CD8-positive, alpha-beta memory T cell (primary cell): Measurements from ENCODE around the gene HAND2. TPM values are rescaled to one million over a fixed set of nuclear protein-coding genes. Genes with fewer than 3 reads are reported as not detected.

Experiments used
- CTCF ChIA-PET: fragments of 350-600 bp; sonication (Branson Sonifier 250); formaldehyde crosslinking; loops from one replicate; lab custom pipeline; 2021; ENCODE audit warnings: antibody characterized with exemption; lab: Charles Lee
- POLR2A ChIA-PET: fragments of 350-600 bp; sonication (Branson Sonifier 250); formaldehyde crosslinking; loops from one replicate; lab custom pipeline; 2021; ENCODE audit warnings: antibody characterized with exemption; lab: Charles Lee
- DNase-seq, 5 donors: peaks; one replicate each; pipeline versions ENCODE4 v3.0.0 to v3.0.0-alpha.2; 2020 to 2022; ENCODE audit warnings: mixed read lengths in 1 of 5
- H3K27ac ChIP-seq: one replicate; pipeline ENCODE4 v1.7.0; 2013; ENCODE audit warnings: low read depth, mild to moderate bottlenecking, low read length, moderate library complexity
- H3K27me3 ChIP-seq: 2 replicates; pipeline ENCODE4 v1.7.0; 2013; ENCODE audit warnings: low read length, mild to moderate bottlenecking; ENCODE audit not compliant: insufficient read depth, poor library complexity, severe bottlenecking
- H3K36me3 ChIP-seq: 2 replicates; pipeline ENCODE4 v1.7.0; 2013; ENCODE audit warnings: mild to moderate bottlenecking, low read length, moderate library complexity; ENCODE audit not compliant: insufficient read depth
- H3K4me1 ChIP-seq: 2 replicates; pipeline ENCODE4 v1.7.0; 2013; ENCODE audit warnings: mild to moderate bottlenecking, low read length, moderate library complexity; ENCODE audit not compliant: insufficient read depth
- H3K4me3 ChIP-seq: 2 replicates; pipeline ENCODE4 v1.7.0; 2013; ENCODE audit warnings: mild to moderate bottlenecking, low read length
- H3K9me3 ChIP-seq: 2 replicates; pipeline ENCODE4 v1.7.0; 2013; ENCODE audit warnings: mild to moderate bottlenecking, low read length
- H3K27ac Mint-ChIP-seq, 8 donors: one replicate each; pipeline ENCODE4 v1.8.0; 2020 to 2021; ENCODE audit warnings: mixed read lengths in 8 of 8, mild to moderate bottlenecking in 6 of 8, inconsistent platforms in 3 of 8, moderate library complexity in 3 of 8
- H3K27me3 Mint-ChIP-seq, 2 donors: one replicate each; pipeline ENCODE4 v1.8.0; 2020 to 2021; ENCODE audit warnings: mixed read lengths in 2 of 2, mild to moderate bottlenecking in 1 of 2, moderate library complexity in 1 of 2
- H3K36me3 Mint-ChIP-seq, 3 donors: one replicate each; pipeline ENCODE4 v1.8.0; 2020 to 2021; ENCODE audit warnings: mixed read lengths in 3 of 3, inconsistent platforms in 1 of 3, mild to moderate bottlenecking in 1 of 3
- H3K4me1 Mint-ChIP-seq, 3 donors: one replicate each; pipeline ENCODE4 v1.8.0; 2020 to 2021; ENCODE audit warnings: mixed read lengths in 3 of 3, inconsistent platforms in 1 of 3, mild to moderate bottlenecking in 1 of 3
- H3K4me3 Mint-ChIP-seq, 7 donors: one replicate each; pipeline ENCODE4 v1.8.0; 2020 to 2021; ENCODE audit warnings: mixed read lengths in 7 of 7, mild to moderate bottlenecking in 6 of 7, moderate library complexity in 4 of 7, inconsistent platforms in 2 of 7
- H3K9me3 Mint-ChIP-seq, 5 donors: one replicate each; pipeline ENCODE4 v1.8.0; 2020 to 2022; ENCODE audit warnings: mixed read lengths in 5 of 5, mild to moderate bottlenecking in 3 of 5, moderate library complexity in 2 of 5, inconsistent platforms in 1 of 5
- polyA plus RNA-seq: library from polyadenylated mRNA; unstranded; fragments of 300-500 nt; fragmentation: Illumina TruSeq; gene quantifications from one replicate; pipeline ENCODE4 v1.2.3, GENCODE V29; 2021
- total RNA-seq, 2 experiments: library from RNA; stranded (reverse); gene quantifications; one replicate each; pipeline ENCODE4 v1.2.3, GENCODE V29; 2021

Gene HAND2
- total and polyA plus RNA-seq, 3 experiments from 2014 or later, result not detected

DNA sequence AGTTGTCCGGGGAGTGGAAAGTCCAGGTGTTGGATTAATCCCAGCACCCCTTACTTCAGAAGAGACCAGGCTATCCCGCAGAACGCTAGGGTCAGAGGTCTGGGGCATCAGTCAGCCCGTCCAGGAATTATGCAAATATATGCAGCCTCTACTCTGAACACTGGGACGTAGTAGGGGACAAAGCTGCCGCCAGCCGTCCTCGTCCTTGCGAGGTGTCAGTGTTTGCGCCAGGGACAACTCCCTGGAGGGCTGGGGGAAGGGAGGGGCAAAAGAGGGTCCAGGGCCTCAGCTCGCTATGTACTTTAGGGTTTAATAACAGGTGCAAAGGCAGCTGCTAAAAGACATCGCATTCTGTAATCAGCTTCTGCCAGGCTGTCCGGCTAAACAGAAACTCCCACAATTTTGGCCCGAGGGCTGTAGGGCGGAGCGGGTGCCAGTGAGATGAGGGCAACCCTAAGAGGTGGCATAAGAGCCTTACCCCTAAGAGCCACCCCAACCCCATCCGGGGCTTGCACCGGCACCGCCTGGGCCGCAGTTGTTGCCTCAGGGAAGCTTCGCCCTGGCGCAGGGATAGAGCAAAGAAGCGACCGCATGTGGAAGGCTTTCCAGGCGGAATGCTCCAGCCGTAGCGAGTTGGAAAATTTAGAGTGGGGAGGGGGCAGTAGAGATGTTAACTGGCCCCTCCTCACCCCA is 8.4 kb downstream of the HAND2 start:
- no peaks in the 10 kb centered on the region for H3K4me1 ChIP-seq
- DNase-seq, result no peak
- Mint-ChIP-seq H3K9me3 (peaks cover 5 to 18% (median 14%) of the 10 kb centered on the region in 5 donors), H3K4me1 (peaks cover 20 to 40% (median 22%) of the 10 kb centered on the region in 3 donors), H3K27me3 (peaks cover 84 to 91% of the 10 kb centered on the region in 2 donors), H3K36me3 (peaks cover 0 to under 1% (median 0%) of the 10 kb centered on the region in 3 donors), H3K27ac (peak overlapping the region in 1 of 8 donors; percentile 14), H3K4me3 (peak overlapping the region in 1 of 7 donors; percentile 13)
- H3K27me3 ChIP-seq, result peaks cover 76% of the 10 kb centered on the region
- no peaks in the 10 kb centered on the region for H3K36me3 ChIP-seq
- ChIA-PET CTCF (interaction anchor here (1.4 kb wide), 1 partner anchor 15 kb away, joined by 3 read pairs; no protein-coding TSS in a partner anchor), POLR2A (no interaction called here)
- H3K4me3 ChIP-seq, result no peak overlapping the region
- no peak overlapping the region for H3K27ac ChIP-seq
- H3K9me3 ChIP-seq, result no peaks in the 10 kb centered on the region

DNA sequence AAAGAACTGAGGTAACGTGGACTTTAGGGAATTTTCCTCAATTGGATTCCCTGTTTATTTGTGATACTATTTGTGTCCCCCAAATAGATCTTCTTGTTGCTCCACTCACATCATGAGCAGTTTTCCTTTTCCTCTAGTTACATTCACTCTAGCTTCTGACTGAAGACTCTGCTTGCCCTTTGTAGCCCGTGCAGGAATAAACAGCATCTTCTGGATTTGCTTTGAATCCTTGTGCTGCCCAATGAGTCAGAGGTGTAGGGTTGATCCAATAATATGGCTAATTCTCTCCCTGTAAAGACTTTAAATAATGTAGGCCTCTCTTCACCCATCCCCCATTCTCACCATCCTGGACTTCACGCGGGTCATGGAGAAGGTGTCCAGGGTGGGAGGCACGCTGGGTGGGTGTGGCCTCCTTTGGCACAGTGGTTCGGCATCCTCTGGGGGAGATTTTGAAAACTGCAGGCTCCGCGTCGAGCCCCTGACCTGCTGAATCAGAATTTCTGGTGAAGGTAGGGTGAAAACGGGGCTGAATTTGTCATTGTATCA is 9.0 kb downstream of the HAND2 start:
- H3K27ac Mint-ChIP-seq, result no peak overlapping the region
- H3K36me3 Mint-ChIP-seq, result no peaks in the 10 kb centered on the region
- Histone ChIP-seq H3K27me3 (peaks cover 78% of the 10 kb centered on the region), H3K36me3 (no peaks in the 10 kb centered on the region), H3K9me3 (no peaks in the 10 kb centered on the region), H3K4me3 (no peak overlapping the region), H3K4me1 (no peaks in the 10 kb centered on the region), H3K27ac (no peak overlapping the region)
- POLR2A ChIA-PET, result no interaction called here
- peaks cover 19 to 39% (median 23%) of the 10 kb centered on the region in 3 donors for H3K4me1 Mint-ChIP-seq
- peaks cover 83 to 91% of the 10 kb centered on the region in 2 donors for H3K27me3 Mint-ChIP-seq
- no peak for DNase-seq
- H3K4me3 Mint-ChIP-seq, result peak overlapping the region in 2 of 7 donors; percentile 6 to 36
- CTCF ChIA-PET, result no interaction called here
- H3K9me3 Mint-ChIP-seq, result peaks cover 2 to 16% (median 10%) of the 10 kb centered on the region in 5 donors

DNA sequence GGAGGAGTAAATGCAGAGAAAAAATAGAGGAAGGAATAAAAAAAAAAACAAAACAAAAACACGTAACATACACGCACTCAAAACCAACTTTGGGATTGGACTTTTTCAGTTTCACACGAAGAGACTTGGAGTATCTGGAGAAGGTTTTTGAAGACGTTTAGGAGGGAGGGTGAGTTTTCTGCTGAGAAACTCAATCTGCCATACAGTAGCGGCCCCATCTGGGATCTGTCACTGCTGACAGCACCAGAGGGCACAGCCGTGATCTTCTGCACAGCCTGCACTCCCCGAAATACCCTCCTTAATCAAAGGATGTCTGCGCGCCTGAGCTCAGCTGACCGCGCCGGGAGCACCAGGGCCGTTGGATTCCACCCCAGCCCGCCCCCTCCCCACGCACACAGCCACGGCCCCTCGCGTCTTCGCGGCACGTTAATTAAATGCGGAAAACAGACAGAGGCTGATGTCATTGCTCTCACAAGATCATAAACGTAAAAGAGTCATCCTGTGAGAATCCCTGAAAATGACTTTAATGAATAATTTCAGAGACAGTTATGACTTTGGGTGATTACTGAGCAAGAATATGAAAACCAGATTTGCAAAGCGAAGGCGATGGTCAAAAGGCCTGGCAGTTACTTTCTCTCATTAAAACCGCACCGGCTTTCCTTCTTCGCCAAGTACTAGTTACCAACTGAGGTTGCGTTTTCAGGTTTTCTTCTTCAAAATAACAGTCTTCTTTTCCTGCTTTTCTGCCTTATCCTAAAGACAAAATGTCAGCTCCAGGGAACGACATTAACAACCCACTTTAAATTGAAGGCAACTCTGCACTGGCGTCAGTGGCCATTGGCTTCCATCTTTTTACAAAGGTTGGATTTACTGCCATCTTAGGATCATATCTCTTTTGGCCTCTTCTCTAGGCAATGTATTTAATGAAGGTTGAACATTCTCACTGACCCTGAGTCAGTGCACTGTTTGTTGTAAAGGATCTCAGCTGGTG is 10.6 kb downstream of the HAND2 start:
- Histone ChIP-seq H3K4me1 (no peaks in the 10 kb centered on the region), H3K9me3 (no peaks in the 10 kb centered on the region), H3K27ac (no peak overlapping the region), H3K36me3 (no peaks in the 10 kb centered on the region), H3K4me3 (no peak overlapping the region), H3K27me3 (peaks cover 76% of the 10 kb centered on the region)
- DNase-seq, result no peak
- Mint-ChIP-seq H3K9me3 (peaks cover 0 to 16% (median 4%) of the 10 kb centered on the region in 5 donors), H3K4me1 (peaks cover 16 to 35% (median 23%) of the 10 kb centered on the region in 3 donors), H3K4me3 (peak overlapping the region in 6 of 7 donors; percentile 23 to 50 (median 34)), H3K27ac (peak overlapping the region in 2 of 8 donors; percentile 36 to 39), H3K27me3 (peaks cover 82 to 89% of the 10 kb centered on the region in 2 donors), H3K36me3 (no peaks in the 10 kb centered on the region)
- ChIA-PET CTCF (no interaction called here), POLR2A (no interaction called here)

DNA sequence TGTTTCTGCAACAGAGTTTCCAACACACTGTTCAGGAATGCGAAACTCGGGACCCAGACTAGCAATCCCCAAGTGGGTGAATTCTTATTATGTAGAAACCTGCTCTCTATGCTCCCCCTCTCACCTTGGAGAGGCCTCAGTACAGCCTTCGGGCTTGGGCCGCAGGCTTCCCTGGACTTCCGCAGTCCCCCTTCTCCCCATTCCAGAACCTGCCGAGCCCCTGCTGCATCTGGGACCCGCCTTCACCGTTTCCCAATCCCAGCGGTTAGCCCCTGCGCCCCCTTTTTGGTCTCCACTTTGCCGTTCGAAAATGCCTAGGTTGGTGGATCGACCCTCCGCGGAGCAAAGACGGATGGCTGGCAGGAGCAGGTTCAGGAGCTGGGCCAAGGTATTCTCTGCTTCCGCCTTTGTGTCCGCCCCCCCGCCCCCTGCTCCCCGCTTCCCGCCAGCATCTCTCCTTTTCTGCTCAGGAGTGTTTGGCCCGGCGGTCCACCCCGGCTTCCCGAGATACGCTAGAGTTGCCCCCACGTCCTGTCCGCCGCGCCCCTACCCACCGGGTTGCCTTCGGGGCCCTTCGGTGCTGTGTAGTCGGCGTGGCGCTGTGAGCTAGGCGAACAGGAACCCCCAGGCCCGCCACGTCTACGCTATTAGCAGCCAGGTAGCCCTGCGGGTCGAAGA is 11.5 kb downstream of the HAND2 start:
- ChIA-PET CTCF (no interaction called here), POLR2A (no interaction called here)
- Histone ChIP-seq H3K4me3 (no peak overlapping the region), H3K27me3 (peaks cover 76% of the 10 kb centered on the region), H3K9me3 (no peaks in the 10 kb centered on the region), H3K27ac (no peak overlapping the region), H3K36me3 (no peaks in the 10 kb centered on the region), H3K4me1 (no peaks in the 10 kb centered on the region)
- Mint-ChIP-seq H3K9me3 (peaks cover 0 to 16% (median 0%) of the 10 kb centered on the region in 5 donors), H3K4me3 (peak overlapping the region in 6 of 7 donors; percentile 23 to 56 (median 40)), H3K27me3 (peaks cover 79 to 89% of the 10 kb centered on the region in 2 donors), H3K27ac (peak overlapping the region in 1 of 8 donors; percentile 10), H3K4me1 (peaks cover 16 to 31% (median 23%) of the 10 kb centered on the region in 3 donors), H3K36me3 (no peaks in the 10 kb centered on the region)
- no peak for DNase-seq

DNA sequence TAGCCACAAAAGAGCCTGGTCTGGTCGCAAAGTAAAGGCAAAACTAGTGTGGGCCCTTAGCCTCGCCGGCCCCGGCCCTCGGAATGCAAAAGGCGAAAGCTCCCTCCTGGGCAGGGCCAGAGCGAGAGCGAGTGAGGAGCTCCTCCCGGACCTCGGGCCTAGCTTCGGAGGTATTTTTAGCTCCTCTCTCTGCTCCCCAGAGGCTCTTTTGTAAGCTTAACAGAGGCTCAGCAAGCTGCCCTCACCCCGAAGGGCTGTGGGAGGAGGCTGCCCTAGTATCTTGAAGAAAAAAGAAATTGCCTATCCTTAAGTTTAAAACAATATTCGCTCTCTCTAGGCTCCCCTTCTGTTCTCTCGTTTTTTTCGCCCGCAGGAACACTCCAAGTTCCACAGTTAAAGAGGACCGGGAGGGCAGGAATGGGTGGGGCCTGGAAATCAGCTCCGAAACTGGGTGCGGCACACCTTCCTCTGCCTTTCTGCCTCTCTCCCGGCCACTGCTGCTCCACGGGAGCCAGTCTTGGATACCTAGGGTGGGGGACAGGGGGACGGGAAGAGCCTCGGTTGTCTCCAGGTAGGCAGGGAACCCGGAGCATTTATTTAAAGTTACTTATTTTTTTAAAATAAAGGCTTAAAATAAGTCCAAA is 12.1 kb downstream of the HAND2 start:
- ChIA-PET CTCF (no interaction called here), POLR2A (no interaction called here)
- Mint-ChIP-seq H3K36me3 (no peaks in the 10 kb centered on the region), H3K9me3 (peaks cover 0 to 14% (median 0%) of the 10 kb centered on the region in 5 donors), H3K27ac (no peak overlapping the region), H3K4me3 (no peak overlapping the region), H3K4me1 (peaks cover 14 to 30% (median 19%) of the 10 kb centered on the region in 3 donors), H3K27me3 (peaks cover 75 to 90% of the 10 kb centered on the region in 2 donors)
- no peaks in the 10 kb centered on the region for H3K36me3 ChIP-seq
- H3K27me3 ChIP-seq, result peaks cover 70% of the 10 kb centered on the region
- no peak overlapping the region for H3K27ac ChIP-seq
- no peaks in the 10 kb centered on the region for H3K9me3 ChIP-seq
- H3K4me1 ChIP-seq, result no peaks in the 10 kb centered on the region
- DNase-seq, result no peak
- H3K4me3 ChIP-seq, result no peak overlapping the region

DNA sequence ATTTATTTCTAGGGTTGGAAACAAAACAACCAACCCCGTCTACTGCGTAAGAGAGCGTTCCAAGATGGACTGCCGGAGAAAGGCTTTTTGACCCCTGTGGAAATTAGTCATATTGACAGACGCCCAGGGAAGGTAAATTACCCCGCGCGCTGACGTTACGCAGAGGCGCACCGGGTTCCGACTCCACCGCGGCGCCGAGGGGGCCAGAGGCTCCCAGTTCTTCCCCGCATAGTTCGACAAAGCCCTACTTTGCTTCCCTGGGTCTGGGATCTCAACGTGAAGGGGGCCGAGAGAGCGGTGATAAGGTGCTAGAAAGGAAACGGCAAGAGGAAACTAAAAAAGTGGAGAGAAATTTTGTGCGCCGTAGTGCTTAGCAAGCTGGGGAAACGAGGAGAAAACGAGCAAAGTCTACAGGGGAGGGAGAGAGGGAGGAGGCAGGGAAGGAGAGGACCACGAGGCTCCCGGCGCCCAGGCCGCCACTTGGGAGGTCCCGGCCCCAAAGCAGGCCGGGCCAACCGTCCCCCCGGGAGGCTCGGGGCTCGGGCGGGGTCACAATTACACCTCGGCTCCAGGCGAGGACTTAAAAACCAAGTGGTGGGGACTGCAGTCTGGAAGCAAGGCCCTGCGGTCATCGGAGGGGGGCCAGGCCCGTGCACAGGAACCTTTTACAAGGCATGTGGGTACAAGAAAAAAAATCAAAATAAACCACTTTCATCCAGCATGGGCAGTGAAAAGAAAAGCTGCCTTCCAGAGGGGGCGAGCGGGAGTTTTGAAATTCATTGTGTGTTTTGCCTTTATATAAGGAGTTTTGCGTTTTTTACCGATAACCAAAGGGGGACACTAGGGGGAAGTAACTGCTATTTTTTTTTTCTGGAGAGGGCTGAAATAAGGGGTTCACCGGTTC is 13.2 kb downstream of the HAND2 start:
- no peak overlapping the region for H3K27ac ChIP-seq
- no peak for DNase-seq
- no peaks in the 10 kb centered on the region for H3K36me3 Mint-ChIP-seq
- ChIA-PET CTCF (no interaction called here), POLR2A (no interaction called here)
- peak overlapping the region in 5 of 7 donors; percentile 2 to 60 (median 40) for H3K4me3 Mint-ChIP-seq
- peaks cover 10 to 22% (median 19%) of the 10 kb centered on the region in 3 donors for H3K4me1 Mint-ChIP-seq
- H3K27ac Mint-ChIP-seq, result peak overlapping the region in 4 of 8 donors; percentile 26 to 80 (median 54)
- H3K9me3 ChIP-seq, result no peaks in the 10 kb centered on the region
- H3K9me3 Mint-ChIP-seq, result peaks cover 0 to 14% (median 0%) of the 10 kb centered on the region in 5 donors
- H3K27me3 Mint-ChIP-seq, result peaks cover 77 to 91% of the 10 kb centered on the region in 2 donors
- H3K27me3 ChIP-seq, result peaks cover 64% of the 10 kb centered on the region
- H3K4me3 ChIP-seq, result no peak overlapping the region
- no peaks in the 10 kb centered on the region for H3K36me3 ChIP-seq
- no peaks in the 10 kb centered on the region for H3K4me1 ChIP-seq
